ENCODE data around the gene ASB2. TPM values are rescaled to one million over a fixed set of nuclear protein-coding genes. Genes with fewer than 3 reads are reported as not detected.

ASB2 gene
- total RNA-seq, 1 donor, result 0.45 TPM

DNA sequence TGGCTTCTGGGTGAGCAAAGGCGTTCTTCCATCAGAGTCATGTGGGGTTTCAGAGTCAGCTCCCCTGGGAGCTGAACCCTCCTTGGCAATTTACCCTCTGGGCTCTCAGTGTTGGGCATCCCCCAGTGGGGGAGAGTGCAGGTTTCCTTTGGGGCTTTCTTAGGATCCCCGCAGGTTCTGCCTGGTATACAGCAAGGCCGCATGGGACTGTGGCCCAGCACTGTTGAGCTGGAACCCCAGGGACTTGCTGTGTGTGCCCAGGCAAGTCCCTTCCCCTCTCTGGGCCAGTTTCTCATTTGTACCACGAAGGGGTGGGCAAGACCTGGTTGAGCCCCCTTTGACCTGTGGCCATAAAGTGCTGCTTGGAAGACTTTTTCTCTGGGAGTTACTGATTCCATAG, 43.7 kb downstream of the ASB2 start:
- TF ChIP-seq, protein P1, sequence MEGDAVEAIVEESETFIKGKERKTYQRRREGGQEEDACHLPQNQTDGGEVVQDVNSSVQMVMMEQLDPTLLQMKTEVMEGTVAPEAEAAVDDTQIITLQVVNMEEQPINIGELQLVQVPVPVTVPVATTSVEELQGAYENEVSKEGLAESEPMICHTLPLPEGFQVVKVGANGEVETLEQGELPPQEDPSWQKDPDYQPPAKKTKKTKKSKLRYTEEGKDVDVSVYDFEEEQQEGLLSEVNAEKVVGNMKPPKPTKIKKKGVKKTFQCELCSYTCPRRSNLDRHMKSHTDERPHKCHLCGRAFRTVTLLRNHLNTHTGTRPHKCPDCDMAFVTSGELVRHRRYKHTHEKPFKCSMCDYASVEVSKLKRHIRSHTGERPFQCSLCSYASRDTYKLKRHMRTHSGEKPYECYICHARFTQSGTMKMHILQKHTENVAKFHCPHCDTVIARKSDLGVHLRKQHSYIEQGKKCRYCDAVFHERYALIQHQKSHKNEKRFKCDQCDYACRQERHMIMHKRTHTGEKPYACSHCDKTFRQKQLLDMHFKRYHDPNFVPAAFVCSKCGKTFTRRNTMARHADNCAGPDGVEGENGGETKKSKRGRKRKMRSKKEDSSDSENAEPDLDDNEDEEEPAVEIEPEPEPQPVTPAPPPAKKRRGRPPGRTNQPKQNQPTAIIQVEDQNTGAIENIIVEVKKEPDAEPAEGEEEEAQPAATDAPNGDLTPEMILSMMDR (IDR thresholded peaks at IDR 0.05; ENCODE audit: insufficient read depth, low read length), result no peak
- H3K4me3 ChIP-seq (ENCODE audit: low read depth, low read length), result no peak overlapping the region
- no peak for DNase-seq (ENCODE audit: low read depth)

GRCh38 chr14:93930989-93931307, 45.4 kb downstream of the ASB2 start:
- H3K4me3 ChIP-seq (ENCODE audit: low read depth, low read length), result no peak overlapping the region
- no peak for DNase-seq (ENCODE audit: low read depth)
- TF ChIP-seq, protein P1 (IDR thresholded peaks at IDR 0.05; ENCODE audit: insufficient read depth, low read length), result no peak

GRCh38 chr14:93930296-93930988, 45.9 kb downstream of the ASB2 start:
- no peak overlapping the region for H3K4me3 ChIP-seq (ENCODE audit: low read depth, low read length)
- TF ChIP-seq, protein P1 (IDR thresholded peaks at IDR 0.05; ENCODE audit: insufficient read depth, low read length), result no peak
- DNase-seq (ENCODE audit: low read depth), result no peak

DNA sequence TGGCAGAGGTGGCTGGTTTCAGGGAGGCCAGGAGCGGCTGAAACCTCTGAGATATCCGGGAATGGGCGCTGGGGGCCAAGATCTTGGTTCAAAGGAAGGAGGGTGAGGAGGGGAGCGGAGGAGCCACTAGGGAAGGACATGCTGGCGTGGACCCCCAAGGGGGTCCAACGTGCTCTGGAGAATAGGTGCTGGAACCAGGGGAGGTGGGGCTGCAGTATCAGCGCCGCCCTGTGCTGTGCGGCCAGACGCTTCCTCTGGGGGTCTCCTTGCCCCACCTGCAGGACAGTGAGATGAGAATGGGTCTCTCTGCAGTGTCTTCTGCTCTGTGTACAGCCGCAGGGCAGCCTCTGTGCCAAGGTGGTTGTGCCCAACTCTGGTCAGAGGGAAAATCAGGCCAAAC, 46.7 kb downstream of the ASB2 start:
- TF ChIP-seq, protein P1 (IDR thresholded peaks at IDR 0.05; ENCODE audit: insufficient read depth, low read length), result no peak
- no peak for DNase-seq (ENCODE audit: low read depth)
- H3K4me3 ChIP-seq (ENCODE audit: low read depth, low read length), result no peak overlapping the region

DNA sequence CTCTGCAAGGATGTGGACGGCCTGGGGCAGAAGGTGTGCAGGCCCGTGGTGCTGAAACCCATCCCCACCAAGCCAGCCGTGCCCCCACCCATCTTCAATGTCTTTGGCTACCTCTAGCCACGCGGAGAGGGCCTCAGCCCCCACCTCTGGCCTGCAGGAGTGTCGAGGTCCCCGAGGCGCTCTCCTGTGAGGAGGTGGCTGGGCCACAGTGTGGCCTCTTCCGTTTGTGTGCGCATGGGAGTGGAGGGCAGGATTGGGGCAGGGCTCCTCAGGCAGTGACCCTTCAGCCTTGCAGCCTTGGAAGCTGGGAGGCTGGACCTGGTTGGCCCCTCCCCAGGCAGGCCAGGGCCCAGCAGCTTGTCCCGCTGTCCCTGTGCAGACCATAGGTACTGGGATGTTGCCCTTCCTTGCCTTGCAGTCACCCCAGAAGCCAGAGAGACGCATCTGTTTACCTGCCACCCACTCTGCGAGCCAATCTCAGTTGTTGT, 47.3 kb downstream of the ASB2 start:
- no peak overlapping the region for H3K4me3 ChIP-seq (ENCODE audit: low read depth, low read length)
- no peak for DNase-seq (ENCODE audit: low read depth)
- TF ChIP-seq, protein P1 (IDR thresholded peaks at IDR 0.05; ENCODE audit: insufficient read depth, low read length), result no peak

DNA sequence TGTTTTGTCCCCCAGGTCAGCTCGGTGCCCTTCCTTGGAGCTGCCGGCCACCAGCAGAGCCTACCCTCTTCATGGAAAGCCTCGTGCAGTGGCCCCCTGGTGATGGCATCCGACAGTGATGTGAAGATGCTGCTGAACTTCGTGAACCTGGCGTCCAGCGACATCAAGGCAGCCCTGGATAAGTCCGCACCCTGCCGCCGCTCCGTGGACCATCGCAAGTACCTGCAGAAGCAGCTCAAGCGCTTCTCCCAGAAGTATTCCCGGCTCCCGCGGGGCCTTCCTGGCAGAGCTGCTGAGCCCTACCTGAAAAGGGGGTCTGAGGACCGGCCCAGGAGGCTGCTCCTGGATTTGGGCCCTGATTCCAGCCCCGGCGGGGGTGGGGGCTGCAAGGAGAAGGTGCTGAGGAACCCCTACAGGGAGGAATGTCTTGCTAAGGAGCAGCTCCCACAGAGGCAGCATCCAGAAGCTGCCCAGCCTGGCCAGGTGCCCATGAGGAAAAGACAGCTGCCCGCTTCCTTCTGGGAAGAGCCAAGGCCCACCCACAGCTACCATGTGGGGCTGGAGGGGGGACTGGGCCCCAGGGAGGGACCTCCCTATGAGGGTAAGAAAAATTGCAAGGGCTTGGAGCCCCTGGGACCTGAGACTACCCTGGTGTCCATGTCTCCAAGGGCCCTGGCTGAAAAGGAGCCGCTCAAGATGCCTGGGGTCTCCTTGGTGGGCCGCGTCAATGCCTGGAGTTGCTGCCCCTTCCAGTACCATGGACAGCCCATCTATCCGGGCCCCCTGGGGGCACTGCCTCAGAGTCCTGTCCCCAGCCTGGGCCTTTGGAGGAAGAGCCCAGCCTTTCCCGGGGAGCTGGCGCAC, 48.0 kb downstream of the ASB2 start:
- TF ChIP-seq, protein P1 (IDR thresholded peaks at IDR 0.05; ENCODE audit: insufficient read depth, low read length), result no peak
- H3K4me3 ChIP-seq (ENCODE audit: low read depth, low read length), result no peak overlapping the region
- no peak for DNase-seq (ENCODE audit: low read depth)
